ENCODE results near the gene GPR173. TPM values are rescaled to one million over a fixed set of nuclear protein-coding genes. Genes with fewer than 3 reads are reported as not detected.

GPR173 gene
- total RNA-seq, 1 donor from 2014 or later: 29.0 TPM

- H3K4me1 Mint-ChIP-seq: peaks cover 72% of the 10 kb centered on the region
- DNase-seq (ENCODE audit: low spot score in 2 of 2, unreplicated experiment in 2 of 2): no peak
- no peaks in the 10 kb centered on the region for H3K27me3 Mint-ChIP-seq (ENCODE audit: low read depth)
- no peak for TF ChIP-seq CTCF (IDR thresholded peaks at IDR 0.05; ENCODE audit: unreplicated experiment)
- H3K9me3 Mint-ChIP-seq: peaks cover 15% of the 10 kb centered on the region
- peak overlapping the region; percentile 75 for H3K27ac Mint-ChIP-seq
- H3K4me3 Mint-ChIP-seq: peak overlapping the region; percentile 73
- H3K36me3 Mint-ChIP-seq: peaks cover 17% of the 10 kb centered on the region
Measured at GRCh38 chrX:53087388-53087831, 38.8 kb downstream of the GPR173 start.

GRCh38 chrX:53088136-53088974 lies 39.8 kb downstream of the GPR173 start:
- H3K27ac Mint-ChIP-seq: peak overlapping the region; percentile 97
- peaks cover 69% of the 10 kb centered on the region for H3K4me1 Mint-ChIP-seq
- H3K4me3 Mint-ChIP-seq: peak overlapping the region; percentile 73
- no peaks in the 10 kb centered on the region for H3K27me3 Mint-ChIP-seq (ENCODE audit: low read depth)
- H3K9me3 Mint-ChIP-seq: peaks cover 15% of the 10 kb centered on the region
- peak; percentile 71 to 78 for DNase-seq (ENCODE audit: low spot score in 2 of 2, unreplicated experiment in 2 of 2)
- H3K36me3 Mint-ChIP-seq: peaks cover 17% of the 10 kb centered on the region
- TF ChIP-seq CTCF (IDR thresholded peaks at IDR 0.05; ENCODE audit: unreplicated experiment): no peak

- Mint-ChIP-seq H3K27me3 (ENCODE audit: low read depth) (no peaks in the 10 kb centered on the region), H3K36me3 (peaks cover 11% of the 10 kb centered on the region)
Measured at GRCh38 chrX:53089224-53089842, 40.7 kb downstream of the GPR173 start.

DNA sequence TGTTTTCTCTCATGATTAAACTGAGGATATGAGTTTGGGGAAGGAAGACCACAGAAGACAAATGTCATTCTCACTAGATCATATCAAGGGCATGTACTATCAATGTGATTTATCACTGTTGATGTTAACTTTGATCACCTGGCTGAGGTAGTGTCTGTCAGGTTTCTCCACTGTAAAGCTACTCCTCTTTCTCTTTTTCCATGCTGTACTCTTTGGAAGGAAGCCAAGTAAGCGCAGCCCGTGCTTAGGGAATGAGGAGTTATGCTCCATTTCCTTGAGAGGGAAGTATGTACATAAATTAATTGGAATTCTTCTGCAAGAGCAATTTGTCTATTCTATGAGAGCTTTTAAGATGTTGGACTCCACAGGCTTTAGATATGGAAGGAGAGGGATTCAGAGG lies 41.3 kb downstream of the GPR173 start:
- no peak for DNase-seq (ENCODE audit: low spot score in 2 of 2, unreplicated experiment in 2 of 2)
- TF ChIP-seq CTCF (IDR thresholded peaks at IDR 0.05; ENCODE audit: unreplicated experiment): no peak
- Mint-ChIP-seq H3K9me3 (peaks cover 5% of the 10 kb centered on the region), H3K4me3 (no peak overlapping the region), H3K27ac (peak overlapping the region; percentile 97), H3K27me3 (ENCODE audit: low read depth) (no peaks in the 10 kb centered on the region), H3K36me3 (peaks cover 10% of the 10 kb centered on the region), H3K4me1 (peaks cover 58% of the 10 kb centered on the region)

More at GRCh38 chrX:53089224-53089842, 40.7 kb downstream of the GPR173 start:
- H3K27ac Mint-ChIP-seq: peak overlapping the region; percentile 97
- TF ChIP-seq CTCF (IDR thresholded peaks at IDR 0.05; ENCODE audit: unreplicated experiment): peak; percentile 50
- DNase-seq (ENCODE audit: low spot score in 2 of 2, unreplicated experiment in 2 of 2): no peak
- peak overlapping the region; percentile 73 for H3K4me3 Mint-ChIP-seq
- H3K9me3 Mint-ChIP-seq: peaks cover 6% of the 10 kb centered on the region
- H3K4me1 Mint-ChIP-seq: peaks cover 60% of the 10 kb centered on the region

- Mint-ChIP-seq H3K27ac (peak overlapping the region; percentile 51), H3K36me3 (peaks cover 2% of the 10 kb centered on the region), H3K27me3 (ENCODE audit: low read depth) (no peaks in the 10 kb centered on the region), H3K9me3 (peaks cover 6% of the 10 kb centered on the region), H3K4me3 (no peak overlapping the region), H3K4me1 (peaks cover 48% of the 10 kb centered on the region)
- TF ChIP-seq CTCF (IDR thresholded peaks at IDR 0.05; ENCODE audit: unreplicated experiment): no peak
- no peak for DNase-seq (ENCODE audit: low spot score in 2 of 2, unreplicated experiment in 2 of 2)
Measured at GRCh38 chrX:53091354-53091753, 42.8 kb downstream of the GPR173 start.
